ENCODE measurements around the gene SWAP70.

The SWAP70 gene

DNA sequence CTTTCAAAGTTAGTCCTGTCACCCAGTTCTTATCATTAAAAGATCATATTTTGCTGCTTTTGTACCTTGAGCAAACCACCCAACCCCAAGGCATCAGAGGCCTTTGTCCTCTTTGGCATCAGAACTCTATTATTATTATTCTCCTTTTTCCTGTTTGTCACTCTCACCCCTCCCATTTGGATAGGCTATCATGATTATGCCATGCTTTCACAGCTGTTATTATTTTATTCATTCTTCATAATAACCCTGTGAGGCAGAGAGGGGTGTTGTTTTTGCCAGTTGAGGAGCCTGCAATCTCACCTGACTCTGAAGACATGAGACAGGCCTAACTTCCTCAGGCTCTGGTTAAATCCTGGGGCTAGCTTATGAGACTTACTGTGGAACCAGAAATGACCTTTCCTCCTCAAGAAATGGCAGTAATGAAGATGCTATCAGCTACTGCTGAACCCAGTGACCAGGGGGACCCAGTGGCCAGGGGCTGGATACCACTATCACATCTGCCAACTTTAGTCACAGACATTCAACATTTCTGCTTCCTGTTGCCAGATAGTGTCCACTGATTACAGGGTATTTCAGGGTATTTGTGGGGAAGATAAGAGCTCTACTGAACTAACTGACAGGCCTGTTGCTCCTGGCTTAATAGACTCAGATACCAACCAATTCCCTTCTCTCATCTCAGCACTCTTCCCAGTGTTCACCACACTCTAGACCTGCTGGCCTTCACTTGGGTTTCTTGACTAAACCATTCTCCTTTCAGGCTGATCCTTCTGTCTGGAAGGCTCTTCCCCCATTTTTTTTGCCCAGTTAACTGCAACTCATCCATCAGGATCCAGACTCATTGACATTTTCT lies 11.8 kb upstream of the SWAP70 start:
- TF ChIP-seq CTCF (IDR thresholded peaks at IDR 0.05): no peak
- peak; percentile 31 for DNase-seq (ENCODE audit: low spot score)
- no peak overlapping the region for H3K4me3 ChIP-seq
- H3K27ac ChIP-seq: no peak overlapping the region

DNA sequence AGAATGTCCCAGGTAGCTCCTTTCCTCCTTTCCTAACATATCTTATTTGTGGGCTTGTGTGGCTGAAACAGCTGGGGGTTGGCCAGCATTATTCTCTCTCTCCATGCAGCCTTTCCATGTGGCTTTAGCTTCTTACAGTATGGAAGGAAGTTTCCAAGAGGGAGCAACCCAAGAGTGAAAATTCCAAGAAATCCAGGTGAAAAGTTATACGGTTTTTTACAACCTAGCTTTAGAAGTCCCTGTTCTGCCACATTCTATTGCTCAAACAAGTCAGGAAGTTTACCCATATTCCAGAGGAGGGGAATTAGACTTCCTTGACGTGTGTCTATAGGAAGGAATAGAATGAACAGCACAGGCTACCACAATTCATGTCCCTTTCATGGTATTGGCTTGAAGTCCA lies 10.0 kb upstream of the SWAP70 start:
- no peak overlapping the region for H3K4me3 ChIP-seq
- no peak for TF ChIP-seq CTCF (IDR thresholded peaks at IDR 0.05)
- no peak for DNase-seq (ENCODE audit: low spot score)
- H3K27ac ChIP-seq: no peak overlapping the region

- no peak for TF ChIP-seq CTCF (IDR thresholded peaks at IDR 0.05)
- no peak for DNase-seq (ENCODE audit: low spot score)
- Histone ChIP-seq H3K4me3 (no peak overlapping the region), H3K27ac (no peak overlapping the region)
Observed at GRCh38 chr11:9656864-9657263, 7.0 kb upstream of the SWAP70 start.

GRCh38 chr11:9657531-9657930 lies 6.3 kb upstream of the SWAP70 start:
- Histone ChIP-seq H3K4me3 (no peak overlapping the region), H3K27ac (no peak overlapping the region)
- TF ChIP-seq CTCF (IDR thresholded peaks at IDR 0.05): no peak
- peak; percentile 16 for DNase-seq (ENCODE audit: low spot score)

- TF ChIP-seq CTCF (IDR thresholded peaks at IDR 0.05): no peak
- H3K4me3 ChIP-seq: no peak overlapping the region
- H3K27ac ChIP-seq: no peak overlapping the region
- DNase-seq (ENCODE audit: low spot score): no peak
Observed at GRCh38 chr11:9660886-9661285, 3.0 kb upstream of the SWAP70 start.

DNA sequence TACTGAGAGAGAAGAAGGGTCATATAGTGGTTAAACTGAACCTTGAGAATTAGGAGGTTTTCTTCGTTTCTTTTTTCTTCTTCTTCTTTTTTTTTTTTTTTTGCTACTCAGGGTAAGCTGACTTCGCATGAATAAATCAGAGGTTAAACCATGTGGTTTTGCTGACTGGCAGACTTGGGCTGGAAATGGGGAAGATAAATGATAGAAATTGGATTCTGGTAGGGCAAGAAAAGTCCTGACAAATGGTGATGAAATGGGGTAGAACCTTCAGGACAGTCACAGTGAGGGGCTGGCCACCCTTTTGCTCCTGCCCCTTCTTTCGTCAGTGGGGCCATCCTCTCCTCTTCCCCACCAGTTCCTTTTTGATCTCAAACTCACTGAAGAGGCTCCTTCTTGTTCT lies 1.6 kb upstream of the SWAP70 start:
- H3K27ac ChIP-seq: no peak overlapping the region
- no peak for DNase-seq (ENCODE audit: low spot score)
- TF ChIP-seq CTCF (IDR thresholded peaks at IDR 0.05): no peak
- no peak overlapping the region for H3K4me3 ChIP-seq
